AG09319 (cell line): Measurements from ENCODE around the gene DYNLRB2.
A peak's percentile ranks its signal among the peaks of the same experiment; 100 is the strongest.

Experiments
- DNase-seq: peaks from one replicate; pipeline ENCODE4 v3.0.0-alpha.2; 2010; ENCODE audit warnings: low read depth; ENCODE audit errors: extremely low read depth
- TF ChIP-seq, protein P1 (sequence below): IDR thresholded peaks from 2 replicates; pipeline ENCODE4 v1.5.1; 2011; ENCODE audit warnings: low read depth, mild to moderate bottlenecking, inconsistent platforms, low read length, moderate library complexity

DYNLRB2 gene

DNA sequence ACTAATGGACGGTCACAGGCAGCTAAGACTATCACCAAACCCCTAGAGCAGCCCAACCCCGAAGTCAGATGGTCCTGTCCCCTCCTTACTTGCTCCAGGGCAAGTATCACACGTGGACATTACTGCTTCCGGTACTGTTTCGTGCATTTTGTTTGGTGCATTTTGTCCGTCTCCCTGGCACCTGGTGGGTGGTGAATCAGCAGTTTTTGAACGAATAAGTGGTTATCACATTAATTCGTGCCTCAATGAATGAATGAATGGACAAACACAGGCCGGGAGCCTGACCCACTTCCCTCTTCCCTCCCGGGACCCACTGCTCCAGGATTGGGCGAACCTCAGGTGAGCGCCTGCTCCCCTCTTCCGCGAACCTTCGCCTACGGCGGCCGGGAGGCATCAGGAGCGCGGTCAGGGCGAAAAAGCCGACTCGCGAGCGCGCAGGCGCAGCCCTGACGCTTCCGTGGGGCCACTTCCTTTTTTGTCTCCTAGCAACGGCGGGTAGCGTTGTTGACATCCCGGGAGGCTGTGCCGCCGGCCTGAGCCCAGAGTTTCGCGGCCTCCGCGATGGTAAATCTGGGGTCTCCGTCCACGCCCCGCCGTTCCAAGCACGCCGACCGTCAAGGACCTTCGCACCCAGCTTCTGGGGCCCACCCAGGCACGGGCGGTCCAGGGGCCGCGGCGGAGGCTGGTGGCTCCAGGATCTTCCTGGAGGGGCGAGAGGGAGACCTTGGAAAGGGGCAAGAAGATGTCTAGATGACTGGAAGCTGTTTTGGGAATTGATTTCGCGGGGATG lies at the start of gene DYNLRB2:
DYNLRB2 (plus strand) TSS at position 478 of the 790 bp plus-strand sequence; CDS start at position 562, 84 bp downstream.
- peak; percentile 85 for DNase-seq
- TF ChIP-seq, protein P1, sequence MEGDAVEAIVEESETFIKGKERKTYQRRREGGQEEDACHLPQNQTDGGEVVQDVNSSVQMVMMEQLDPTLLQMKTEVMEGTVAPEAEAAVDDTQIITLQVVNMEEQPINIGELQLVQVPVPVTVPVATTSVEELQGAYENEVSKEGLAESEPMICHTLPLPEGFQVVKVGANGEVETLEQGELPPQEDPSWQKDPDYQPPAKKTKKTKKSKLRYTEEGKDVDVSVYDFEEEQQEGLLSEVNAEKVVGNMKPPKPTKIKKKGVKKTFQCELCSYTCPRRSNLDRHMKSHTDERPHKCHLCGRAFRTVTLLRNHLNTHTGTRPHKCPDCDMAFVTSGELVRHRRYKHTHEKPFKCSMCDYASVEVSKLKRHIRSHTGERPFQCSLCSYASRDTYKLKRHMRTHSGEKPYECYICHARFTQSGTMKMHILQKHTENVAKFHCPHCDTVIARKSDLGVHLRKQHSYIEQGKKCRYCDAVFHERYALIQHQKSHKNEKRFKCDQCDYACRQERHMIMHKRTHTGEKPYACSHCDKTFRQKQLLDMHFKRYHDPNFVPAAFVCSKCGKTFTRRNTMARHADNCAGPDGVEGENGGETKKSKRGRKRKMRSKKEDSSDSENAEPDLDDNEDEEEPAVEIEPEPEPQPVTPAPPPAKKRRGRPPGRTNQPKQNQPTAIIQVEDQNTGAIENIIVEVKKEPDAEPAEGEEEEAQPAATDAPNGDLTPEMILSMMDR = no peak

DNA sequence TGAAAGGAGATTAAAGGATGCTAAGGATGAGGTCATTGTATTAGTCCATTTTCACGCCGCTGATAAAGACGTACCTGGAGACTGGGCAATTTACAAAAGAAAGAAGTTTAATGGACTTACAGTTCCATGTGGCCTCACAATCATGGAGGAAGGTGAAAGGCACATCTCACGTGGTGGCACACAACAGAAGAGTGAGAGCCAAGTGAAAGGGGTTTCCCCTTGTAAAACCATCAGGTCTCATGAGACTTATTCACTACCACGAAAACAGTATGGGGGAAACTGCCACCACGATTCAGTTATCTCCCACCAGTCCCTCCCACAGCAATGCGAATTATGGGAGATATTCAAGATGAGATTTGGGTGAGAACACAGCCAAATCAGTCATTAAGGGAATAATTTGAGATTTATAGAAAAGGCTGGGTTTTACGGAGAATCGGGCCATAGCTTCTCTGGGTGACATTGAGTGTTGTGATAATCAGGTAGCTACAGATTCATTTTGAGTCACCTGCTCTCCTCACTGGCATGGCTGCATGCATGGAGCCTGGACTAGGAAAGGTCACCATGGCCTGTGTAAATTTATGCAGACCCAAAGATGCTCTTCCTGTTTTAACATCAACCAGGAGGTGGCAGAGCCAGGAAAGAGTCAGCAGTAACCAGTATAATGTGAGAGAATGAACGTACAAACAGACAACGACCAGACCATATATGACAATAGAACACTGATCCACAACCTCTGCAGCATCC lies 40.5 kb upstream of the DYNLRB2 start:
- TF ChIP-seq, protein P1 = no peak; the same call in 1 of the 2 replicates
- DNase-seq = no peak

DNA sequence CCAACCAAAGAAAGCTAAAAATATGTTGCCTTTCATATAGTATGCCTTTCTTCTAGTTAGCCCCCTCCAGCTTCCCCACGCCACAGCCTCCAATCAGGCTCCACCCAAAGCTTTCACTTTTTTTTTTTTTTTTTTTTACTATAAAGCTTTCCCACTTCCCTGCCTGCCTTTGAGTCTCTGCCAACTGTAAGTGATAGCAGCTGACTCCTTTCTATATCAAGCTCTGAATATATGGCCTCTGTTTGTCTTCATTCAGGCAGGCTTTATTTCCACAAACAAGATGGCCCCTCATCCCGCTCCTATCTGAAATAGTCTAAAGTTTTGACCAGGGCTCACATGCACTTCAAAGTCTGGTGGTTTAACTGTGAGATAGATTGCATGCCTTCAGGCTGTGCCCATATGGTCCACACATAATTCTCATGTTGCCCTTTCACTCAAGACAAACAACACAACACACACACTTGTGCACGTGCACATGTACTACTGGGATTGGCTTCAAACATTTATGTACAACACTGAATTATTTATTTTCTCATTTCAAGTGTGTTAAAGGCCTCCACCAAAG lies 39.8 kb upstream of the DYNLRB2 start:
- TF ChIP-seq, protein P1 = no peak
- no peak for DNase-seq

DNA sequence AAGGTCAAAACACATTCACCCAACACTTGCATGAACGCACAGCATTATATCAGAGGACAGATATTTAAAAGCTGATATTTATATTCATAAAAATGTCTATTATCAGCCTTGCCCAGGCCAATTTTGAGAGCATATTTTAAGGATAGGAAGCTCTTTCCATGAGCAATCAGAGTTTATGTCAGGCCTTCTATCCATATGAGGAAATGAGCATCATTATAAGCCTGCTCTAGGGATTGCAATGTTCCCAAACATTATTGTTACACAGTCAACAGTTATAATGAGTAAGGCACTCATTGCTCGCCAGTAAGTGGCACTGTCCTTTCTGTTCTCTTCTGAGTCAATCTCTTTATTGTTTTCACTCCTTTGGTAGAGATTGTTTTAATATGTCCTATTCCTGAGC lies 37.7 kb upstream of the DYNLRB2 start:
- no peak for DNase-seq
- TF ChIP-seq, protein P1 = no peak

DNA sequence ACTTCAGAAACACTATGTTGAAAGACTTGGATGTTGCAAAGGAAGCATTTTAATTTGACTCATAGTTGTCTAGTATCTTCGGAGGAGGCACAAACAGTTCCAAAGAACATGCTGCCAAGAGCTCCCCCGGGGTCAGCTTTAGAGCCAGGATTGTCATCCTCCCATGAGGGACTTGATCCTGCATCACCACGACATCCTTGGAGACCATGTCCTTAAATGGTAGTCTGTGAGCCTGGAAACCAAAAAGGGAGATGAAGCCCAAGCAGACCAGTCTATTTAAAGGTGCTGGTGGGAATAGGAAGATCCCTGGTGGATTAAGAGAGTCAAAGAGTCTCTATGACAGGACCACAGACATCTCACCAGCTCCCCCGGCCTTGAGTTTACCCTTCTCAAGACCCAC lies 33.3 kb upstream of the DYNLRB2 start:
- no peak for DNase-seq
- TF ChIP-seq, protein P1 = no peak

DNA sequence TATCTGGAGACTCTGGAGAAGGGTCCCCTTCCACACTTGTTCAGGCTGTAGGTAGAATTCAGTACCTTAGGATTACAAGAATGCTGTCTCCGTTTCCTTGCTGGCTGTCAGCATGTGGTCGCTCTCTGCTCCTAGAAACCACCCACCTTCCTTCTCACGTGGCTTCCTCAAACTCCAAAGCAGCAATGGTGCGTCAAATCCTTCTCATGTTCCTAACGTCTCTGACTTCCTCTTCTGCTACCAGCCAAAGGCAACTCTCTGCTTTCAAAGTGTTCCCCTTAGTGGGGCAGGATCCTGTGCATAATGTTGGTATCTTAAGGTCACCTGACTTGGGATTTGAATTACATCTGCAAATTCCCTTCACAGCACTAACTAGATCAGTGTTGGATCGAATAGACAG lies 30.9 kb upstream of the DYNLRB2 start:
- no peak for DNase-seq
- TF ChIP-seq, protein P1 = no peak
